H1 (cell line): ENCODE results near the gene COX18. TPM values are rescaled to one million over a fixed set of nuclear protein-coding genes. Genes with fewer than 3 reads are reported as not detected.

Experiments used
- CTCF ChIA-PET: fragments of 300-600 bp; sonication (Branson Sonifier 250); formaldehyde crosslinking; loops from one replicate; lab custom pipeline; 2021; ENCODE audit not compliant: partially characterized antibody; lab: Charles Lee
- POLR2A ChIA-PET: fragments of 300-600 bp; sonication (Branson Sonifier 250); formaldehyde crosslinking; loops from one replicate; lab custom pipeline; 2021; ENCODE audit warnings: inconsistent platforms; ENCODE audit not compliant: partially characterized antibody; lab: Charles Lee
- DNase-seq, 2 experiments: peaks; one replicate each; pipeline versions ENCODE4 v3.0.0 to v3.0.0-alpha.2; 2010 to 2022; ENCODE audit warnings: low spot score in 2 of 2, low read depth in 1 of 2, mixed read lengths in 1 of 2
- FAIRE-seq: peaks from 2 replicates; lab custom pipeline; 2011; peaks lifted over from hg19 to GRCh38; lab: Jason Lieb, UNC
- H2AFZ ChIP-seq: 2 replicates; pipeline ENCODE4 v1.8.1; 2012; ENCODE audit warnings: low read length, inconsistent platforms
- H2AK5ac ChIP-seq: 2 replicates; pipeline ENCODE4 v1.6.1; 2013; ENCODE audit warnings: low read depth, low read length
- H2BK120ac ChIP-seq: replicated peaks from 2 replicates; pipeline ENCODE3; 2013; ENCODE audit warnings: low read depth, low read length, inconsistent platforms
- H2BK12ac ChIP-seq: 2 replicates; pipeline ENCODE4 v1.6.1; 2013; ENCODE audit warnings: low read depth, low read length
- H2BK15ac ChIP-seq: 2 replicates; pipeline ENCODE4 v1.6.1; 2013; ENCODE audit warnings: low read length
- H2BK20ac ChIP-seq: 2 replicates; pipeline ENCODE4 v1.6.1; 2013; ENCODE audit warnings: low read length
- H2BK5ac ChIP-seq: 2 replicates; pipeline ENCODE4 v1.6.1; 2013; ENCODE audit warnings: low read depth, low read length
- H3K14ac ChIP-seq: 2 replicates; pipeline ENCODE4 v1.6.1; 2013; ENCODE audit warnings: inconsistent platforms; ENCODE audit not compliant: insufficient read length
- H3K18ac ChIP-seq: 2 replicates; pipeline ENCODE4 v1.6.1; 2013; ENCODE audit warnings: low read length; ENCODE audit errors: extremely low read depth
- H3K23ac ChIP-seq: 2 replicates; pipeline ENCODE4 v1.6.1; 2013; ENCODE audit warnings: inconsistent platforms; ENCODE audit not compliant: insufficient read length
- H3K23me2 ChIP-seq: 2 replicates; pipeline ENCODE4 v1.6.1; 2013; ENCODE audit warnings: low read depth, low read length
- H3K27ac ChIP-seq: 2 replicates; pipeline ENCODE4 v1.6.1; 2011; ENCODE audit warnings: low read depth, low read length, inconsistent platforms
- H3K27me3 ChIP-seq, 4 experiments: replicated peaks in 1 of 4; 1 replicate in 1 of 4; 2 replicates in 3 of 4; pipeline versions ENCODE4 v1.6.1 to v1.8.1; 2011 to 2013; ENCODE audit warnings: low read length in 3 of 4, mild to moderate bottlenecking in 3 of 4, inconsistent platforms in 2 of 4, mixed read lengths in 2 of 4, moderate library complexity in 1 of 4; ENCODE audit not compliant: control insufficient read depth in 3 of 4, insufficient read depth in 3 of 4; ENCODE audit errors: extremely low read depth in 1 of 4
- H3K36me3 ChIP-seq, 4 experiments: 2 replicates each; pipeline versions ENCODE4 v1.6.1 to v1.8.1; 2011 to 2013; ENCODE audit warnings: mild to moderate bottlenecking in 4 of 4, low read length in 3 of 4, moderate library complexity in 2 of 4, control low read depth in 1 of 4, inconsistent platforms in 1 of 4; ENCODE audit not compliant: insufficient read depth in 4 of 4, control insufficient read depth in 2 of 4
- H3K4ac ChIP-seq: replicated peaks from 2 replicates; pipeline ENCODE3; 2013; ENCODE audit warnings: low read length, low read depth, mixed read lengths, inconsistent platforms; ENCODE audit not compliant: insufficient read length
- H3K4me1 ChIP-seq, 4 experiments: replicated peaks in 1 of 4; 1 replicate in 1 of 4; 2 replicates in 3 of 4; pipeline versions ENCODE4 v1.6.1 to v1.8.1; 2011 to 2013; ENCODE audit warnings: low read length in 3 of 4, inconsistent platforms in 2 of 4, mixed read lengths in 1 of 4; ENCODE audit not compliant: insufficient read depth in 4 of 4, control insufficient read depth in 3 of 4
- H3K4me2 ChIP-seq, 2 experiments: 2 replicates each; pipeline versions ENCODE4 v1.6.1 to v1.8.1; 2011 to 2013; ENCODE audit warnings: low read depth in 2 of 2, low read length in 2 of 2, control low read depth in 1 of 2, inconsistent platforms in 1 of 2, mild to moderate bottlenecking in 1 of 2; ENCODE audit not compliant: insufficient read depth in 1 of 2
- H3K4me3 ChIP-seq, 4 experiments: fragments of 200-600, 300-600 bp in 1 of 4; sonication (generic), shearing (Covaris generic), sonication (Bioruptor Twin) in 1 of 4; 2 replicates each; pipeline versions ENCODE4 v1.5.1 to v1.8.1; 2011 to 2016; ENCODE audit warnings: low read length in 4 of 4, low read depth in 3 of 4, control low read depth in 2 of 4, inconsistent platforms in 2 of 4, mild to moderate bottlenecking in 2 of 4, mixed read lengths in 1 of 4, moderate library complexity in 1 of 4; ENCODE audit not compliant: insufficient read depth in 2 of 4; ENCODE audit errors: extremely low read depth in 1 of 4
- H3K56ac ChIP-seq: replicated peaks from 2 replicates; pipeline ENCODE3; 2013; ENCODE audit warnings: low read depth, mild to moderate bottlenecking, mixed read lengths, low read length, inconsistent platforms; ENCODE audit not compliant: insufficient read length
- H3K79me1 ChIP-seq: 2 replicates; pipeline ENCODE4 v1.6.1; 2013; ENCODE audit warnings: low read depth, low read length, control low read depth
- H3K79me2 ChIP-seq, 2 experiments: 2 replicates each; pipeline versions ENCODE4 v1.6.1 to v1.8.1; 2012 to 2013; ENCODE audit warnings: low read length in 2 of 2, mild to moderate bottlenecking in 2 of 2, inconsistent platforms in 1 of 2; ENCODE audit not compliant: insufficient read depth in 2 of 2, control insufficient read depth in 1 of 2
- H3K9ac ChIP-seq, 4 experiments: replicated peaks in 1 of 4; 1 replicate in 1 of 4; 2 replicates in 3 of 4; pipeline versions ENCODE4 v1.6.1 to v1.8.1; 2011 to 2013; ENCODE audit warnings: low read depth in 3 of 4, low read length in 3 of 4, control low read depth in 2 of 4, mild to moderate bottlenecking in 2 of 4, moderate library complexity in 2 of 4, inconsistent platforms in 1 of 4; ENCODE audit errors: extremely low read depth in 1 of 4
- H3K9me3 ChIP-seq, 2 experiments: 2 replicates each; pipeline versions ENCODE4 v1.6.1 to v1.8.1; 2012 to 2013; ENCODE audit warnings: mild to moderate bottlenecking in 2 of 2, moderate library complexity in 2 of 2, control low read depth in 1 of 2, inconsistent platforms in 1 of 2, low read depth in 1 of 2, low read length in 1 of 2, mixed read lengths in 1 of 2; ENCODE audit not compliant: insufficient read depth in 2 of 2
- H4K20me1 ChIP-seq, 2 experiments: replicated peaks in 1 of 2; 2 replicates each; pipeline versions ENCODE3 to v1.8.1; 2011 to 2013; ENCODE audit warnings: inconsistent platforms in 2 of 2, low read length in 2 of 2, mild to moderate bottlenecking in 1 of 2; ENCODE audit not compliant: insufficient read depth in 2 of 2, control insufficient read depth in 1 of 2
- H4K5ac ChIP-seq: 2 replicates; pipeline ENCODE4 v1.6.1; 2013; ENCODE audit warnings: low read length, low read depth, mixed read lengths, inconsistent platforms; ENCODE audit not compliant: insufficient read length
- H4K8ac ChIP-seq: 2 replicates; pipeline ENCODE4 v1.8.0; 2013; ENCODE audit warnings: mild to moderate bottlenecking, moderate library complexity, low read length, inconsistent platforms; ENCODE audit not compliant: insufficient read depth; ENCODE audit errors: extremely low read depth
- H4K91ac ChIP-seq: replicated peaks from 2 replicates; pipeline ENCODE3; 2013; ENCODE audit warnings: low read length, mixed read lengths, inconsistent platforms; ENCODE audit not compliant: insufficient read length
- BACH1 ChIP-seq: IDR thresholded peaks from 2 replicates; pipeline ENCODE4 v1.6.1; 2012; ENCODE audit warnings: low read length, improper control_type of control experiment
- CHD2 ChIP-seq: IDR thresholded peaks from 2 replicates; pipeline ENCODE4 v1.6.1; 2012; ENCODE audit warnings: low read length, improper control_type of control experiment
- CTBP2 ChIP-seq: IDR thresholded peaks from 2 replicates; pipeline ENCODE4 v1.7.0; 2011; ENCODE audit warnings: borderline replicate concordance, mild to moderate bottlenecking, moderate library complexity, mixed read lengths, low read length; ENCODE audit not compliant: insufficient read depth, insufficient read length
- CTCF ChIP-seq, 3 experiments: IDR thresholded peaks; 1 replicate in 2 of 3; 2 replicates in 1 of 3; pipeline versions ENCODE4 v1.5.1 to v1.6.1; 2011; ENCODE audit warnings: low read length in 3 of 3, mild to moderate bottlenecking in 3 of 3, inconsistent platforms in 2 of 3, low read depth in 1 of 3, moderate library complexity in 1 of 3; ENCODE audit not compliant: insufficient read depth in 1 of 3; ENCODE audit errors: control extremely low read depth in 1 of 3
- E2F6 ChIP-seq: IDR thresholded peaks from 2 replicates; pipeline ENCODE4 v1.6.1; 2012; ENCODE audit warnings: inconsistent platforms
- EGR1 ChIP-seq: IDR thresholded peaks from 2 replicates; pipeline ENCODE4 v1.6.1; 2011; ENCODE audit warnings: low read depth, low read length, borderline replicate concordance
- PHF8 ChIP-seq: fragments of 200-600 bp; sonication (generic); conservative IDR thresholded peaks from 2 replicates; pipeline ENCODE4 v1.7.1; 2012; ENCODE audit warnings: low read depth, mild to moderate bottlenecking, inconsistent platforms, low read length, moderate library complexity
- SAP30 ChIP-seq: fragments of 300-600 bp; sonication (generic); IDR thresholded peaks from 2 replicates; pipeline ENCODE4 v1.7.1; 2012; ENCODE audit warnings: low read length, moderate library complexity, mild to moderate bottlenecking, inconsistent platforms; ENCODE audit not compliant: insufficient read depth, insufficient replicate concordance
- SP4 ChIP-seq: IDR thresholded peaks from 2 replicates; pipeline ENCODE4 v1.6.1; 2012; ENCODE audit warnings: low read length, inconsistent platforms
- SRF ChIP-seq: IDR thresholded peaks from 2 replicates; pipeline ENCODE4 v1.6.1; 2011; ENCODE audit warnings: mild to moderate bottlenecking, low read depth, low read length, moderate library complexity
- TBP ChIP-seq: IDR thresholded peaks from 2 replicates; pipeline ENCODE4 v1.6.1; 2011; ENCODE audit warnings: low read depth, low read length, improper control_type of control experiment
- WGBS, 2 experiments: shearing (Covaris generic) in 1 of 2; methylation state at CpG; one replicate each; pipeline versions ENCODE4 v1.1.6 to v1.1.7; 2013 to 2015; ENCODE audit warnings: low lambda C conversion rate in 2 of 2, mixed read lengths in 2 of 2, inconsistent platforms in 1 of 2, low coverage in 1 of 2, missing lambda C conversion rate in 1 of 2; ENCODE audit not compliant: insufficient replicate concordance in 2 of 2, insufficient coverage in 1 of 2, insufficient read length in 1 of 2; ENCODE audit errors: extremely low coverage in 1 of 2, missing lambda C conversion rate in 1 of 2; 5-methylcytosine and 5-hydroxymethylcytosine counted together
- polyA plus RNA-seq, 7 experiments: library from polyadenylated mRNA; depleted of rRNA in 3 of 7; stranded (reverse) in 5 of 7; unstranded in 2 of 7; fragments of >200 nt in 5 of 7; fragments of 200-250 nt in 2 of 7; gene quantifications; 1 replicate in 5 of 7; 2 replicates in 1 of 7; 4 replicates in 1 of 7; pipeline versions ENCODE4 v1.2.1 to v1.2.3, GENCODE V29; 2011 to 2013; ENCODE audit warnings: missing spikeins in 2 of 7, mixed read lengths in 2 of 7
- total RNA-seq: library from RNA; stranded (reverse); fragmentation: NEBNext Ultra II Directional; extraction: Animal tissue kit (Norgen Biotek cat#: 25700); gene quantifications from 2 replicates; pipeline ENCODE4 v1.2.1, GENCODE V29; 2021

The COX18 gene
- total and polyA plus RNA-seq, 2 of the 8 experiments (the other 6 are each of a cell fraction or from before 2014, with no cell fraction given) = 23.0 to 23.7 TPM

- no peak overlapping the region for H3K56ac ChIP-seq
- no peak overlapping the region for H3K4me2 ChIP-seq
- no peak overlapping the region for H2AK5ac ChIP-seq
- no peaks in the 10 kb centered on the region for H3K79me1 ChIP-seq
- no peak overlapping the region for H2BK5ac ChIP-seq
- H3K27me3 ChIP-seq = no peaks in the 10 kb centered on the region
- H3K4ac ChIP-seq = no peak overlapping the region
- H2BK20ac ChIP-seq = no peak overlapping the region
- H4K8ac ChIP-seq = no peak overlapping the region
- H4K5ac ChIP-seq = no peak overlapping the region
- no peaks in the 10 kb centered on the region for H3K79me2 ChIP-seq
- H2BK12ac ChIP-seq = no peak overlapping the region
- H4K20me1 ChIP-seq = peaks cover 0 to 2% of the 10 kb centered on the region in 2 experiments
- ChIA-PET CTCF (interaction anchor here (1.1 kb wide), 1 partner anchor 14 kb away, joined by 3 read pairs; no protein-coding TSS in a partner anchor), POLR2A (no interaction called here)
- H3K23me2 ChIP-seq = no peaks in the 10 kb centered on the region
- H3K27ac ChIP-seq = no peak overlapping the region
- H2AFZ ChIP-seq = no peak overlapping the region
- no peak overlapping the region for H2BK15ac ChIP-seq
- no peak overlapping the region for H3K9ac ChIP-seq
- WGBS, 2 experiments = 95% methylated on average over 4 of the region's 4 CpGs; no CpG with 5 or more reads in 1 of the 2 experiments
- H3K14ac ChIP-seq = no peak overlapping the region
- no peaks in the 10 kb centered on the region for H3K9me3 ChIP-seq
- FAIRE-seq (no peak), DNase-seq (no peak)
- no peak overlapping the region for H2BK120ac ChIP-seq
- no peak overlapping the region for H3K23ac ChIP-seq
- H4K91ac ChIP-seq = no peak overlapping the region
- no peak overlapping the region for H3K4me3 ChIP-seq
- H3K18ac ChIP-seq = no peak overlapping the region
- H3K4me1 ChIP-seq = peaks cover 0 to 6% (median 0%) of the 10 kb centered on the region in 4 experiments; a peak in 1 of 7 replicates
- peaks cover 2 to 37% (median 16%) of the 10 kb centered on the region in 4 experiments; a peak in 4 of 8 replicates for H3K36me3 ChIP-seq
- TF ChIP-seq EGR1 (no peak), SP4 (no peak), SRF (no peak), CTCF (IDR thresholded peaks at IDR 0.05; ENCODE audit: control extremely low read depth in 1 of 3, insufficient read depth in 1 of 3, low read depth in 1 of 3, low read length in 3 of 3) (no peak), SAP30 (no peak), E2F6 (no peak), CTBP2 (no peak), TBP (no peak), PHF8 (no peak), CHD2 (no peak), BACH1 (no peak)
Observed at GRCh38 chr4:73109493-73109892, 40.0 kb upstream of the COX18 start.
